C1 segment of cervical spinal cord (tissue), 14 donors: ENCODE data around the gene PRKAB1.
"Not testable (repeated sequence)": the region's sequence is repeated elsewhere in the genome, so short reads cannot be mapped to it uniquely, and the experiment has no call there.

Experiments
- DNase-seq, 14 donors: peaks; one replicate each; lab custom pipeline; 2025; lab: John Stamatoyannopoulos, UW

The PRKAB1 gene

GRCh38 chr12:119684711-119685369, 16.9 kb downstream of the PRKAB1 start:
- no peak for DNase-seq

GRCh38 chr12:119685375-119685774, 17.4 kb downstream of the PRKAB1 start:
- DNase-seq = no peak

DNA sequence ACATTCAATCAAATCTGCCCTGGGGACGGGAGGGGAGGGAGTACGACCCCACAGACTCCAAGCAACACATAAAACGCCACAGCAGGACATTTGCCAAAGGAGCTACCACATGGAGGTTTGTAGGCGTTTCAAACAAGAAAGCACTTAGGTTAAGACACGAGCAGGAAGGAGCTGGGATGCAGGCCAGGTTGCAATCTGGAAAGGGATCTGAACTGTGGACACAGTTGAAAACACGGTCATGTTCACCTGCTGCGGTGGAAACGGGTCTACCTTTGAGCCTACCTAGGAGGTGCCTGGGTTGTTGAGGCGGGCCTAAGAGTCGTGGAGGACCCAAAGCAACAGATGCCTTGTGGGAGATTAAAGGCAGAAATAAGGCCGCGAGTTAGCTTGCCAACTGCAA, 18.4 kb downstream of the PRKAB1 start:
- DNase-seq = no peak

- no peak for DNase-seq
Measured at GRCh38 chr12:119686776-119687175, 18.8 kb downstream of the PRKAB1 start.

DNA sequence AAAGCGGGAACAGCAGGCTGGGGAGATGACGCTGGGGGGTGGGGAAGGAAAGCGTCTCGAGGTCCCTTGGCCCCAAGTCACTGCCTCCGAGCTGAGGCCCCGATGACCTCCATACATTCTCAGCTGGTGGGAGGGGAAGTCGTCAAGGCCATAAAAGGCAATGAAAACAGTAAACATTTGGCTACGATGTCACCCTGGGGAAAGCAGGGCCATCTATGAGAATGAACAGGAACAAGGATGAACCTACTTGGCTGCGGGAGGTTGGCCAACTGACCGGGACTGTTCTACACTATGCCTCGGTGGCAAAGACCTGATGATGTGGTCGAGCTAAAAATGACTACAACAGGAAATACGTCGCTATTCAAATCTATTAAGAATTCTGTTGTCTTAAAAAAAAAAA, 19.5 kb downstream of the PRKAB1 start:
- DNase-seq = no peak

DNA sequence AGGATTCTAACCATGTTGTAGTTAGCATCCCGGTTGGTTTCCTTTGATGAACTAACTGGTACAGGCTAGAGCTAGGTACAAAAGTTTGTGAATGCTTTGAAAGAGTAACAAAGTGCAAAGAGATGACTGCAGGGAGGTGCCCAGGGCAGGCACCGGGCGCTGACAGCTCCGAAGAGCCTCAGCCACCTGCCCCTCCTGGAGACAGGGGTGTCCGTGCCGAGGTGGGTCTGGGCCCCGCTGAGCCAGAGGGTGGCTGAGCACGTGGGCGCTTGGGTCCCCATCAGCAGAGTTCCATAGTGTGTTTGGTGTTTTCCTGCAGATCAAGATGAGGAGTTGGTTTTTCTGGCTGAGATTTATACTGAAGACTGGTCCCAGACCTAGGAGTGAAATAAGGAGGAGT, 19.9 kb downstream of the PRKAB1 start:
- DNase-seq = no peak

DNA sequence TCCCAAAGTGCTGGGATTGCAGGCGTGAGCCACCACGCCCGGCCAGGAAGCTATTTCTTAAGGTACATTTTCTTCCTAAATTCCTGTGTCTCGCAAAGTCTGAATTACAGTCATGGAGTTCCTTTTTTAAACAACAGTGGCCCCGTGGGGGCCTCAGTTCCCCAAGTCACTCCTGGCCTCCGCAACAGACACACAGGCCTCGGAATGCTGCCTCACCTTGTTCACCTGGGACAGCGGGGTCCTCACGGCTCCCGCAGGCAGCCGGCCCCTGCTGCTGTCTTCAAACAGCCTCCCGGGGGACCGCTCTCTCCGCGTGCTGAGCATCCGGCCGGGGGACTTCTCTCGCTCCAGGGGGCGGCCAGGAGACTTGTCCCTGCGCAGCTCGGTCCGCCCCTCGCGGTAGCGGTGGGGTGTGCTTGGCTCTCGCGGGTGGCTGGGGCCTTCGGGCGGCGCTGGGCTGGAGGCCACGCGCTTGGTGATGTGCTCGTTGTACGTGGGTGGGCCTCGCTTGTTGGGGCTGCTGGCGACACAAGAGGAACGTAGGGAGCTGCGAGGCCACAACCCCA, 22.1 kb downstream of the PRKAB1 start:
- DNase-seq = no peak

DNA sequence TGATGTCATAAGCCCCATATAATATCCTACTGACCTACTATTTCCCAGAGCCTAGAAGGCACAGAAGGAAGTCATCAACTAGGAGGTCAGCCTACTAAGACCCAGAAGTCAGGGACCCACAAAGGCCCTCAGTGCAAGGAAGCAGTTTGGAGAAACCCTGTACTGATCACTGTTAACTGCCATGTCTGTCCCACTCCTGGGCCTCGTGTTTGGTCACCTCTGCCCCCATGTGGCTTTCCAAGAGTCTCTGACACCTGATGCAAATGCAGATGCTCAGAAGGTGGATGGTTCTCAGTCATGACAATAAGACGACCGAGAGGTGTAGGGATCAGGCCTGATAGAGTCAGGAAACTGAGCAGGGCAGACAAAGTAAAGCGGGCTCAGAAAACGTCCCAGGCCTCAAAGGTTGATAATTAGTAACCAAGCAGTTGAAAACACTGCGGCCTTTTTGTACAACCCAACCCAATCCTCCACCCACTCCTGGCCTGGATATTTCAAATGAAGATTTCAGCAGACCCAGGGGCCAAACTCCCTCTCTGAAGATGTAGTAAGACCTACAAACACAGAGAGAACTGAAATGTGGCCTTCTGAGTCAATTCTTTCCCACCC, 23.4 kb downstream of the PRKAB1 start:
- no peak for DNase-seq

DNA sequence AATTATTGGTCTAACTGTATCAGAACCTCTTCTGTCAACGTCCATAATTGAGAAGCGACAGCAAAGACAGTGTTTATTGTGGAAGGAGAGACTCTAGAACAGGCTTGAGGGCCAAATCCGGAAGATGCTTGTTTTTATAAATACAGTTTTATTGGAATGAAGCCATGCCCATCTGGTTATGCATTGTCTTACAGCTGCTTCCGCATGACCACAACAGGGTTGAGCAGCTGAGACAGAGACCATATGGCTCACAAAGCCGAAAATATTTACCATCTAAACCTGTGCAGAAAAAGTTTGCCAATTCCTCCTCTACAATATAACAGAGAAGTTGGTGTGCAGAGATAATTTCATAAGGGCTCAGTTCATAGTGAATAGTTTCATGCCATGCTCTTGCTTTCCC, 24.5 kb downstream of the PRKAB1 start:
- no peak for DNase-seq

DNA sequence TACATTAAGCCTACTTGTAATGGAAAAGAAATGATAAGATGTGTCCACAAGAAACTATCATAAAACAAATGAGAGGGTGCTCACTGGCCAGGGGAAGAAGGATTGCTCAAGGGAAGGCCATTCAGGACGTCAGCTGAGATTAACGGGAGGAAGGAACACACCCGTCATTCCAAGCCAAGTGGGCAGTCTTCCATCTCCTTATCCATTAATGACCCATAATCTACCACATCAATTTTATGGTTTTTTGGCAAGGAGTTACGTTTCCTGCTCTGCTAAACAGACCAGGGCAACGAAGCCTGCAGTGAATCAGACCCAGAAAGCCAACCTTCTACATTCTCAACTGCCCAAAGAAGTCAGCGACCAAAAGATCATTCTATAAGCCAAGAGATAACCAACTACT, 25.1 kb downstream of the PRKAB1 start:
- no peak for DNase-seq

- no peak for DNase-seq
Measured at GRCh38 chr12:119693511-119693910, 25.6 kb downstream of the PRKAB1 start.

DNA sequence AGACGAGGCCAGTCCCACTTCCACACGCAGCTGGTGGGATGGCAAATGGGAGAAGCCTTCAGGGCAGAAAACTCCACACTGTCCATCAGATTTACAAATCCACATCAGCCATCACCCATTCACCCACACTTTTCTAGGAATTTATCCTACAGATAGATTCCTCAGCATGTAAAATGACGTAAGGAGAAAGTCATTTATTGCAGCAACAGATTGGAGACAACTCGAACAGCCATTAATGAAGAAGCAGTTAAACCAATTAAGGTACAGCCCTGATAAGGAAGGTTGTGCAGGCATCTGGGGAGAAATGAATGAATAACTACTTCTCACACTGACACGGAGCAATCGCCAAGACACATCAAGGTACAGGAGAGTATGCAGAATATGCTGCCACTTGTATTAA, 26.2 kb downstream of the PRKAB1 start:
- no peak for DNase-seq

DNA sequence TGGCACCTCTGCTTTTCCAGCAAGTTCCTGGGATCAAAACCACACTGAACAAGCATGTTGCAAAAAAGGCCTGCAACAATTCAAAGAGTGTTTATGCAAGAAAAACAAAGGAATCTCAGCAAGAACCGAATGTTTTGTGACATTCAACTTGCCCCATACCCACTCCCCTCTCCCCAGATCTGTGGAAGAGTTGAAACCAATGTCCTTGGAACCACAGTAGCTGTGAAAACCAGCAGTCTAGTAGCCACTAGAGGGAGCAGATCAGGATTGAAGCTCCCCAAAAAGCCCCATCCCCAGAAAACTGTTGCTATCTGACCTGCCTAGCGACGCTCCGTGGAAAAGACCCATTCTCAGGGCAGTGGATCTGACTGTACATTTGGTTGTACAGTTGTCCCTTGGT, 27.1 kb downstream of the PRKAB1 start:
- no peak for DNase-seq

DNA sequence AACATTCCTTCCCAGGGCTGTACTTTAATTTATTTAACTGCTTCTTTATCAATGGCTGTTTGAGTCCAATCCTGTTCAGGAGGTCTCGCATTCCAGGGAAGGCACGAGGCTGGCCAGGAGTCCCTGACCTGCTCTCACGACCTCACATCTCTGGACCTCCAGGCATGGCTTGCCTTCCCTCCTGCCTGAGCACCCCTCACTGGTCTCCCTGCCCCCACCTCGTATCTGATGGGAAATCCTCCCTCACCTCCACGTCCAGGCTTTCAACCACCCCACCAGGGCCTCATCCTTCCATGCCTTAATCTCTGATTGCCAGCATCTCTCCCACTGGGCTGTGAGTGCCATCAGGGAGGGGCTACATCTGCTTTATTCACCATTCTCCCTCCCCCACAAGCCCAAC, 29.0 kb downstream of the PRKAB1 start:
- DNase-seq = no peak

DNA sequence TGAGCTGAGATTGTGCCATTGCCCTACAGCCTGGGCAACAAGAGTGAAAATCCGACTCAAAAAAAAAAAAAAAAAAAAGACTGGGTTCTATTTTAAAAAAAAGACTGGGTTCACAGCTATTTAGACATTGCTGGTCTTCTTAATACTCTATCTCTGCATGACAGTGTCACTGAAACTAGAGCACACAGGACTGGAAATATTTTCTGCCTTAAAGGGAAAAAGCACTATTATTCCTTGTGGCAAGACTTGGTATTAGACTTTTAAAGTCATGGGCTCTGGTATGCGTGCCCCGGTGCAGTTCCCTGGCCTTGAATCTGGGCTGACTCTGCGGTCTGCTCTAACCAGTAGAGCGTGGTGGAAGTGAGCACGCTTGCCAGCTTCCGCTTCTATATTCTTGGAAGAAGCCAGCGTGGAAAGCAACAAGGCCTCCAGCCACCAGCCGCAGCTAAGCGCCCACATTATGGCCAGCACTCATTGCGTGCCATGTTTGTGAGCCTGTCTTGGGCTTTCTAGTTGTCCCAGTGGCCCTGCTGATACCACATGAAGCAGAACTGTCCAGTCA, 31.3 kb downstream of the PRKAB1 start:
- DNase-seq = no peak

- no peak for DNase-seq
Measured at GRCh38 chr12:119700078-119700477, 32.1 kb downstream of the PRKAB1 start.

- DNase-seq = peak in 1 of 14 donors; percentile 3
Measured at GRCh38 chr12:119704065-119704747, 36.3 kb downstream of the PRKAB1 start.

DNA sequence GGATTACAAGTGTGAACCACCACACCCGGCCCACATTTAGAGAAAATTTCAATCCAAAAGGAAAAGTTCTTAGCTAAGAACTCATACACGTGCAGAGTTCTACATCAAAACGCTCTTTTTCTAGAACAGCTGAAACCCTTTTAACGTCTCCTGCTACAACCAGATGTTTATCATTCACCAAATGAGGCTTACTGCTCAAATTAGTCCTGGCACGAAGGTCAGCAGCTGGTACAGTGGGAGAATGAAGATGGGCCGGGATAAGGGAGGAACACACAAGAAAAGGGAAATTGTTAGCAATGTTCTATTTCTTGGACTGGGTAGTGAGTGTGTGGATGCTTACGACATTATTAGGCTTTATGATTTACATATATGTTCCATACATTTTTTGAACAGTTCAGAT, 37.2 kb downstream of the PRKAB1 start:
- DNase-seq = no peak

DNA sequence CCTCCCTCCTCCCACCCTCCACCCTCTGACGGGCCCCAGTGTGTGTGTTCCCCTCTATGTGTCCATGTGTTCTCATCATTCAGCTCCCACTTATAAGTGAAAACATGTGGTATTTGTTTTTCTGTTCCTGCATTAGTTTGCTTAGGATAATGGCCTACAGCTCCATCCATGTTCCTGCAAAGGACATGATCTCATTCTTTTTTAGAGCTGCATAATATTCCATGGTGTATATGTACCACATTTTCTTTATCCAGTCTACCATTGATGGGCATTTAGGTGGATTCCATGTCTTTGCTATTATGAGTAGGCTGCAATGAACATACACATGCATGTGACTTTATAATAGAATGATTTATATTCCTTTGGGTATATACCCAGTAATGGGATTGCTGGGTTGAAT, 38.5 kb downstream of the PRKAB1 start:
- not testable (repeated sequence) for DNase-seq

DNA sequence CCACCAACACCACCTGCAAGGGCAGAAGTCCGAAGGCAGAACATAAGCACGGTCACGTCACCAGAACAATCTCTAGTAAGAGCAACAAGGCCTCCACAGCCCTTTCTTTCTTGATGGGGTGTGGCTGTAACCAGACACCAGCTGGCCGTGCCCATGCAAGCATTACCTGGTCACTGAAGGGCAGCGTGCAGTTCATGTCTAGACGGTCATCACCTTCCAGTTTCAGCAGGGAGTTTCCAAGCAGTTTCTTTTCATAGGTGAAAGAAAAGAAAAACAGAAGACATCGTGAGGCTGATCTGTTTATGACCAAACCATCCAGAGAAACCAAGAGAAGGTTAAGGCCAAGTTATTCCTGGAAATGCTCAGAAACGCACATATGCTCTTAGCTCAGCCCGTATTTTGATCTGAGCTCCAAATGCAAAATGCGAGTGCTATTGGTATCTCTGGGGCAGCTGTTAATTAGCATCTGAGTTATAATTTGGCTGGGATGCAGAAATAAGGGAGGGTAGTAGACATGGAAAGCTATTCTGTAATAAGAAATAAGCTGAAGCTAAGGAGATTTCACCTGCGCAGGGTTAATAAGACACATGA, 42.5 kb downstream of the PRKAB1 start:
- DNase-seq = no peak

GRCh38 chr12:119710965-119711551, 43.1 kb downstream of the PRKAB1 start:
- DNase-seq = no peak

DNA sequence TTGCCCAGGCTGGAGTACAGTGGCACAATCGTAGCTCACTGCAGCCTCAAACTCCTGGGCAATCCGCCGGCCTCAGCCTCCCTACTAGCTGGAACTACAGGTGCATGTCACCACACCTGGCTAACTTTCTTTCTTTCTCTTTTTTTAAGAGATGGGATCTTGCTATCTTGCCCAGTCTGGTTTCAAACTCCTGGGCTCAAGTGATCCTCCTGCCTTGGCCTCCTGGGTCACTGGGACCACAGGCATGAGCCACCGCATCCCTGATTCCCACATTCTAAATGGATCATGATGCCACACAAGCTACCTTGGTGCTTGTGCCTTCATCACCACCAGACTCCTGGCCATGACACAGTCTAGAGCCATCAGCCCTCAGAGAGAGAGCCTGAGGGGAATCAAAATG, 43.8 kb downstream of the PRKAB1 start:
- DNase-seq = no peak
